GM19239 (cell line): ENCODE measurements around the gene ISCU.
"Not testable (repeated sequence)": the region's sequence is repeated elsewhere in the genome, so short reads cannot be mapped to it uniquely, and the experiment has no call there.

ENCODE experiments used
- DNase-seq: peaks from one replicate; pipeline ENCODE4 v3.0.0; 2011; ENCODE audit warnings: low spot score; ENCODE audit not compliant: insufficient read length
- FAIRE-seq: peaks from 2 replicates; lab custom pipeline; 2011; peaks lifted over from hg19 to GRCh38; lab: Jason Lieb, UNC

The ISCU gene

DNA sequence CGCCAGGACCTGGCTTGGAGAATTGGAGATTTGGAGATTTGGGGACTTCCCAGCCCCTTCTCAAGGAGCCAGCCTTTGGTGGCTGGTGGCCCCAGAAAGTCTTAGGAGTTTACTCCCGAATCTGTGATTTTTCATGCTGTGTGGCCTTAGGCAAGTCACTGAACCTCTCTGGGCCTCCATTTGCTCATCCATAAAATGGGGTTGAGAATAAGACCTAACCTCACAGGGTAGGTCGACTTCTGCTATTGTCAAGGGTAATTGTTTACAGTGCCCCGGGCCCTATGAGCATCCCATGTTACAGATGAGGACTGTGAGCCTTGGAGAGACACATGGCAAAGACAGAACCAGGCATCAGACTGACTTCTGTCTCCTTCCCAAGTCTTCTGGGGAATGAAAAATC, 51.6 kb downstream of the ISCU start:
- DNase-seq (no peak), FAIRE-seq (no peak)

DNA sequence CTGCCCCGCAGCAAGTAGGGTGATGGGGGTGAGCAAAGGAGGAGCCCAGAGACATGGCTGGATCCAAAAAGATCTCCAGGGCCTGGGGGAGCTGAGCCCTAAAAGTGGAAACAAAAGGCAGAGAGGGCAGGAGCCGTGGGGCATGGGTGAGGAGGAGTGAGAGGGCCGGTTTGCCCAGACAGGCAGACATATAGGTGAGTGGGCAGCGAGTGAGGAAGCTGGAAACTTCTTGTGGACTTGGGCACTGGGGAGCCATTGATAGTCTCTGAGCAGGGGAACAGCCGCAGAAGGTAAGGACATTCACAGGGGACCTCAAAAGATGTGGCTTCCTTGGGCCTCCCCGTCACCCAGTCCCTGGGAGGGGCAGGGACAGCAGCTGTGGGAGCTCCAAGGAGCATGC, 52.2 kb downstream of the ISCU start:
- DNase-seq = no peak
- FAIRE-seq = no peak

DNA sequence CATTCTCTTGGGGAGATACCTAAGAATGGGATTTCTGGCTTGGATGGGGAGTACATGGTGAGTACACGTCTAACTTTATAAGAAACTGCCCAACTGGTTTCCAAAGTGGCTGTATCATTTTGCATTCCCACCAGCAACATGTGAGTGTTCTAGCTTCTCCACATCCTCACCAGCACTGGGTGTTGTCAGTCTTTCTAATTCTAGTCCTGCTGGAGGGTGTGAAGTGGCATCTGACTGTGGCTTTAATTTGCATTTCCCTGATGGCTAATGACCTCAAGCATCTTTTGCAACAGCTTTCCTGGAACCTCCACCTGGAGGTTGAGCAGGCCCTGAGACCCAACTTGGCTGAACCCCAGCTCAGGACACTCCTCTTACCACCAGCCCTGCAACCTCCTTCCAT, 53.5 kb downstream of the ISCU start:
- no peak for DNase-seq
- no peak for FAIRE-seq

DNA sequence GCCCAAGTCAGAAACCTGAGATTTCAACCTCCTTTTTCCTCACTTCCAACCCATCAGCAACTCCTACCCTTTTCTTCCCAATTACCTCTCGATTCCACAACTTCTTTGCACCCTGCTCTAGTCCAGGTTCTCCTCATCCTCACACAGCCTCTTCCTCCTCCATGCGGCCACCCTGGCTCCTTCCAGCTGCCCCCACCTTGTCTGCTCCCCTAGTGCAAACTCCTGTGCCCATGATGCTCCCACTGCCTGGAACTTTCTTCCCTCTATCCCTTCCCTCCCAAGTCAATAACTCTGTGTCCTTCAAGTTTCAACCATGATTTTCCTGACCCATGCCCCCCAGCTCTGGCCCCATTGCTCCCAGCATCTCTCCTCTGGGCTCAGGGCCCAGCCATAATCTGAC, 54.0 kb downstream of the ISCU start:
- FAIRE-seq = no peak
- no peak for DNase-seq

- FAIRE-seq (peak; percentile 91), DNase-seq (no peak)
These were observed 54.8 kb downstream of the ISCU start for GRCh38 chr12:108616941-108617858.

DNA sequence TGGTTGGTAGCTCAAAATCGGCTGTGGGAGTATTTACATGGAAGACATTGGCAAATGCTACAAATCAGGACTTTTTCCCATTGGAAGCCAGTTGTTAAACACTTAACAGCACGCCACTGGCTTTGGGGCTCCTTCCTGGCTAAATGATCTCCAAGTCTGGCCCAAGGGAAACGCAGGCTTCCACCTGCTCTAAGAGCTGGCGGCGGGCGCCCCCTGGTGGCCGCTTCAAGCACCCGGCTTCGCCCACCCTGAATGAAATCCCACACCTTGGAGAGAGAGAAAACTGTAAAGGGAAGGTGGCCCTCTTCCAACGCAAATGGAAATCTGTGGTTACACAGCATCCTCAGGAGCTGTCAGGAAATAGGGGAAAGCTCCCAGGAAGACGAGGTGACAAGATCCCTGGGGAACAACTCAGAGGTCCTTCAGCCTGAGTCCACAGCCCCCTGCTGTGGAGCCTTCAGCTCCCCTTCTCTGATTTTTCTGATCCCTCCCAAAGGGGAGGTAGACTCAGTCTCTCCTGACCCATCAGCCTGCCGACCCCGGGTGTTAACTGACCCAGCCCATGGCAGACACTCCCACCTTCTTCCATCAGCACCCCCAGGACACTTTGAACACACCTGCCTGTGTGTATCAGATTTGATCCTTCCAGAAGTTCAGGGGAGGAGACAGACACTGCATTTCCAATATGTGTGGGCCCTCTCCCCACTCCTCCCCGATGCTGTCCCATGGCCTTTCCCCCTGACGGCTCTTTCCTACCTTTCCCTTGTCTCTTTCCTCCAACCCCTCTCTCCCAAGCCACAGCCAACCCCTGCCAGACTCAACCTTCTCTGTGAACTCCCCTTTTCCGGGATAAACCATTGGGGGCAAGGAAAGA, 55.9 kb downstream of the ISCU start:
- DNase-seq (peak; percentile 71), FAIRE-seq (peak; percentile 53)

DNA sequence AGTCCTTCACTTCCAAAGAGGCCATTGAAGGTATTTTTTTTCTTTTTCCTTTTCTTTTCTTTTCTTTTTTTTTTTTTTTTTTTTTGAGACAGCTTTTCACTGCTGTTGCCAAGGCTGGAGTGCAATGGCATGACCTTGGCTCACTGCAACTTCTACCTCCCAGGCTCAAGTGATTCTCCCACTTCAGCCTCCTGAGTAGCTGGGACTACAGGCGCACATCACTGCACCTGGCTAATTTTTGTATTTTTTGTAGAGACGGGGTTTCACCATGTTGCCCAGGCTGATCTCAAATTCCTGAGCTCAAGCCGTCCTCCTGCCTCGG, 56.5 kb downstream of the ISCU start:
- DNase-seq, FAIRE-seq: not testable (repeated sequence)
